Measurements from ENCODE around the gene NRN1.
"Not testable (repeated sequence)": the region's sequence is repeated elsewhere in the genome, so short reads cannot be mapped to it uniquely, and the experiment has no call there.

NRN1 gene

DNA sequence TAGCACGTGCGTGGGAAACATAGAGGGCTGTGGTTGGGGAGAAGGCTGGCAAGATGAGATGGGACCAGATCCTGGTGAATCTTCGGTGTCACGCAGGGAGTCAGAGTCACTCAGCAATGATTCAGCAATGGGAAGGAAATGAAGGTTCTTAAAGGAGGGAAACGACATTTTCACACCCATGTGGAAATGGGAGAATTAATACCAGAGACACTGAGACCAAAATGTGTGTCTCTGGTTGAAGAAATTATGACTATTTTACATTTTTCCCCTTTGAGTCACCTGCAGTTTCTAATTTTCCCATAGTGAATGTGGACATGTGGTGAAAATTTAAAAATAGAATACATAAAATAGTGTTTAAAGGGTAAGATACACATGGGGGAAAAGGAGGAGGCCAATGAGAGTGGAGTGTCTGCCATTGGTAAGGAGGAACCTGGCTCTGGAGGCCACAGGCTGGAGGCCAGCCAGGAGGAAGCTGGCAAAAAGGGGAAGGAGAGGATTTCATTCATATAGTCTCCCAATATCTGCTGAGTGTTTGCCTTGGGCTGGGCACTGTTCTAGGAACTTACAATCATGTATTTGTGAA is 17.5 kb downstream of the NRN1 start:
- in situ Hi-C loops (cut with MboI; ENCODE audit: low pct_unique_long_range_greater_than_20kb, low sequenced_read_pairs): no loop called here
- peak; percentile 72 for DNase-seq

DNA sequence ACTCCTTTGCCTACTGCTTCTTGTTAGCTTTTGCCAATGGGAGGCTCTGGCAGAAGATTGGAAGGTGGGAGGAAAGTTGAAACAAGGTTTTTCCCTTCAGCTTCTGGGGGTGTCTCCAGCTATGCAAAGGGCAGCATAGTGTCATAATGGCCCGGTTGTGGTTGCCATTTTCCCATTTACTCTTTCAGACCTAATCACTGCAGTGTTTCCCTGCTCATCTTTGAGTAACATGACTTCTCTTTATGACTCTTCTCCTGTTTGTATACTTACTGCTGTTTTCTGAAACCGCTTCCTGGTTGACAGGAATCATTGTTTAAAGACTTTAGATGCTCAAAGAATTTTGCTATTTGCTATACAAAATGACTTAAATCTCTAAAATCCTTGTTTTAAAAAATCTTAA is 19.9 kb downstream of the NRN1 start:
- in situ Hi-C loops (cut with MboI; ENCODE audit: low pct_unique_long_range_greater_than_20kb, low sequenced_read_pairs): no loop called here
- no peak for DNase-seq

DNA sequence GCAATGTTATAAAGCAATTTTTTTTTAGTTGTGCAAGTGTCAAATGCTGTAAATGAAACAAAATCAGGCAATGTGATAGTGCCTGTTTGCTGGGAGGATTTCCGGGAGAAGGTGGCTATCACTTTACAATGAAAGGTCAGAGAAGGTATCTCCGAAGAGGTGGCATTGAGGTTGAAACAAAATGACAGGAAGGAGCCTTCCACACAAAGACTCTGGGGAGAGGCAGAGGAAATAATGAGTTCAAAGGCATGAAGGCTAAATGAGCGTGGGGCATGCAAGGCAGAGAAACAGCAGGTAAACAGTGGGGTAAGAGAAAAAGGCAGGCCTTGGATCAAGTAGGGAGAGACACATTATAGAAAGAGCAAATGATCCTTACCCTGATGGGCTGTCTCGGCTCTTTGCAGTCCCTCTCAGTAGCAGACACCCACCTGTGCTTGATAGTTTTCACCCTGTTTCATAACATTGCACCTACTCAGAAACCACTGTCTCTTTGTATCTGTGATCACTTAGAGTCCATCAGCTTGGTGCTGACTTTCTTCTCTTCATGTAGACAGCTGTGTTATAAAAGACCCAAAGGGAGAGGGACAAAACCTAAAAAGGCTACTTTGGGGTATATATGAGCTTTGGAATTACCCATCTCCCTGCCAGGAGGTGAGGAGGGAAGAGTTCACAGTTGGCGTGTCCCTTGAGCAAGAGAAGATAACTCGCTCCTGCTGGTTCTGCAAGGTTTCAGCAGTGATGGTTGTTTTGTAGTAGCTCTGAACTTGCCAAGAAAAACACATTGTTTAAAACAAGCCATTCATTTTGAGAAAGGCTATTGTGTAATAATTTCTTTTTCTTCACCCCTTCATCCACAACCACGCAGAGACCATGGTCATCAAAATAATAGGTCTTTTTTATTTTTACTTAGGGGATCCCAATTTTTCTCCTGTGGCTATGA is 22.3 kb downstream of the NRN1 start:
- in situ Hi-C loops (cut with MboI; ENCODE audit: low pct_unique_long_range_greater_than_20kb, low sequenced_read_pairs): no loop called here
- no peak for DNase-seq

DNA sequence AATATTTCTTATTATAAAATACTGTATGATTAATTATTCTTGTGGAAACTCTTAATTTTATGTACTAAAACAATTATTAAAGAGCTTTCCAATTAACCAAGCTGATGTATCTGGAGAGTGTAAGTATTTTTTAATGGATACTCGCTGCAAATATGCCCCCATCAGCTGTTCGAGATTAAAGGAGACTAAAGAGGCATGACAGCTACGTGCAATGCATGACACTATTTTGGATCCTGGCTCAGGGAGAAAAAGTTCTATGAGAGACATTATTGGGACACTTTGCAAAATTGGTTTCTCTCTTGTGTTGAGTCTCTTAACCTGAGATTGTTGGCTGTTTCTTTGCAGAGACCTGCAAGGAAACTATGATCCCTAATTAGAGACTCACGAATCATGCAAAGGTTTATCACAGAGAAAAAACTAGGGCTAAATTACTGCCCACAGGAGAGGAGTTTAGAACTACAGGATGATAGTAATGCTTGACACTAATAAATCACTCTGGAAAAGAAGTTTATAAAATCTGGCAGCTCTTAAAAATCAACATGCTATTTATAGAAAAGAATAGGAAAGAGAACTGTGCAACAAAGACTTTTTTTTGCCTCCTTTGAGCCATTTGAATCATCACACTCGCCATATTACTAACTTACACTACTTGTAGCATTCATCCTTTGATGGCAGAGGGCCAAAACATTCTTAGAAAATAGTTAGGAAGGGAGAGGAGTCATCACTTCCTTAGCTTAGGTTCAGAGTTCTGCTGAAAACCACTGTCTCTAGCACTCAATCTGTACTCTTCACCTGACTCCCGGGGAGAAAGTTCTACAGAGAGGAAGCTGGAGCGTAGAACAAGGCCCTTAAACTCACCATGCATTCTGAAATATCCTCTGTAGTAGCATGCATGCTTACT is 25.3 kb downstream of the NRN1 start:
- in situ Hi-C loops (cut with MboI; ENCODE audit: low pct_unique_long_range_greater_than_20kb, low sequenced_read_pairs): no loop called here
- DNase-seq: no peak

DNA sequence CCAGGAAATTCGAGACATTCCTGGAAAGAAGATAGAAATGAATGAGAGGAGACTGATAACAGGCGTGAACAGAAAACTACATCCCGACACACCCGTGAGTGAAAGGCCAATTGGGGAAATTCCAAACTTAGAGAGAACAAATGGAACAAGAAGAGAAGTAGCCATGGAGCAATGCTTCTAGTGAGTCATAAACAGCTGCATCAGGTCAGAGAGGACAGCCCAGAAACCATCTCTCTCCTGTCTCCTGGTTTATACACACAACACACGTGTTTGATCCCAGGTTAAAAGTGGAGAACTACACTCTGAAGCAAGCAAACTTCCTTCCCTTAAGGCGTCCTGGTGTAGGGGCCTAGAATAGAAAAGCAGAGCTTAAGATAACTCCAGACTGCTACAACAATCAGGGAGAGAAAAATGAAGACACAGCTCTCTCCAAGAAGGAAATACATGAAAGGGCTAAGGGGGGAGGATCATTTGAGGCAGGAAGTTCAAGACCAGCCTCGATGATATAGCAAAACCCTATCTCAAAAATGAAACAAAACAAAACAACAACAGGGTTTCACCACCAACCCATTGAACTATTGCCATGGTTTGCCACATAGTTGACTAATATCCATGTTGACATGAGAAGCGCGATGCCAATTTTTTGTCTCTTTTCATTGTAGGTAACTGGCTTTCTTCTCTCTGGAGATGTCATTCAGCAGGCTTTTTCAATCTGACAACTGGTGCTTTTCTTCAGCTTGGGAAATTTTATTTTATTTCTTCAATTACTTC is 26.9 kb downstream of the NRN1 start:
- in situ Hi-C loops (cut with MboI; ENCODE audit: low pct_unique_long_range_greater_than_20kb, low sequenced_read_pairs): no loop called here

DNA sequence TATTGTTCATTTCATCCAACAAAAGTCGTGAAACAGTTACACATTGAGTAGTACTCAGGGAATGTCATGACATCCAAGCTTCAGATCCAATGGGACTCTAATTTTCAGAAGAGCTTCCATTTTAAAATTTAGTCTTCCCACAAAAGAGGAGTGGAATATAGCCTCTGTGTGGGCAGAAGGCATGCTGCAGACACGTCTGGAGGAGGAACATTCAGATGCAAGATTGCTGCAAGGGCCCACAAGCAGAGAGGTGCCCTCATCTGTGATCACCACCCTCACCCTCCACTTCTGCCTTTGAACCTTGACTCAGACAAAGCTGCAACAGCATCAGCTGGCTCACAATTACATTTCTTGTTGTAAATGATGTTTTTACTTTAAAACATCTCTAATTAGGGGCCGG is 29.9 kb downstream of the NRN1 start:
- DNase-seq: no peak
- in situ Hi-C loops (cut with MboI; ENCODE audit: low pct_unique_long_range_greater_than_20kb, low sequenced_read_pairs): no loop called here

More for the DNA sequence above, 26.9 kb downstream of the NRN1 start:
- DNase-seq: no peak

DNA sequence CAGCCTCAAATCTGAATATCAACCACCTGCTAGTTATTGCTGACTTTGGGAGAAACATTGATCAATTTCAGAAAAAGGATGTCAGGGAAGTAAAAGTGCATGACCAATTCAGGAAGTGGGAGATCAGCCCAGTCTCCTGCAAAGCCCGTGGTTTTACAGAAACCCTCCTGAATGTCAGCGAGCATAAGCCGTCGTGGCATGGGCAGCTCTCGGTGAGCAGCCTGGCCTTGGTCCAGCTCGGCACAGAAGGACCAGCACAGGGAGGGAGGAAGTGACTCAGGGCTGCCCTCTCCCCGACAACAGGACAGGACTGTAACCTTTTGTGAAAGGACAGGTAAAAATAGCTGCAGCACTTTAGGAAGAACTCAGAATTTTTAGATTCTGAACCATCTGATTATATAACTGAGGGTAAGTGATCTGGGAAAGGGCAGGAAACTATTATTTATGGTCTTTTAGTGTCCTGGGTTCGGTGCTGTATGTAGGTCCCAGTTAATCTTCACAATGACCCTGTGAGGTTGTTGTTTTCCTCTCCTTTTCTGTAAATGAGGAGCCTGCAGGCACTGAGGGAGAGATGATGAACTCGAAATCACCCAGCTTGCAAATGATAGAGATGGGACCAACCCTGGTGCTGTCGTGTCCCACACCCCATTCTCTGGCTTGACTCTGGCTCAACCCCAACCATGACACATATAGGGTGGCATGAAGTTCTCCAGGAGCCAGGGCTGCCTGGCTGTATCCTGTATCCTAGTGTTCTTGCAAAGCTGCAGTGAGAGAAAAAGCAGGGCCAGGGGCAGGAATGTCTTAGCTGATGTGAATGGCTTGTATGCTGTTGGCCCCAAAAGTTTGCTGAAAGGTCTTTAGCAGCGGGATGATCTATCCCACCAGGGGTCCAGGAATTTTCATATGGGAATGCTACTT is 37.6 kb downstream of the NRN1 start:
- in situ Hi-C loops (cut with MboI; ENCODE audit: low pct_unique_long_range_greater_than_20kb, low sequenced_read_pairs): no loop called here
- peak; percentile 41 for DNase-seq

DNA sequence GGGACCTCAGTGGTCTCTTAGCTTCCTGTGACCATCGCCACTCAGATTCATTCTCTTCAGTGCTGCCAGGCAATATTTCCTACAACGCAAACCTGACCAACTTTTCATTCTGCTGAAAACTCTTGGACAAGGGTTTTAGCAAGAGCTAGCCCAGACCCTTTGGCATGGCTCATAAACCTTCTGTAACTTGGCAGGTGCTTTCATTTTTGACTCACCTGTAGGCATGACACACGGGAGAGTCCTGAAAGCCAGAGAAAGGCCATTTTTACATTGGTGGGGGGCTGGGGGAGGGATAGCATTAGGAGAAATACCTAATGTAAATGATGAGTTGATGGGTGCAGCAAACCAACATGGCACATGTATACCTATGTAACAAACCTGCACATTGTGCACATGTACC is 38.7 kb downstream of the NRN1 start:
- in situ Hi-C loops (cut with MboI; ENCODE audit: low pct_unique_long_range_greater_than_20kb, low sequenced_read_pairs); DNase-seq: not testable (repeated sequence)

DNA sequence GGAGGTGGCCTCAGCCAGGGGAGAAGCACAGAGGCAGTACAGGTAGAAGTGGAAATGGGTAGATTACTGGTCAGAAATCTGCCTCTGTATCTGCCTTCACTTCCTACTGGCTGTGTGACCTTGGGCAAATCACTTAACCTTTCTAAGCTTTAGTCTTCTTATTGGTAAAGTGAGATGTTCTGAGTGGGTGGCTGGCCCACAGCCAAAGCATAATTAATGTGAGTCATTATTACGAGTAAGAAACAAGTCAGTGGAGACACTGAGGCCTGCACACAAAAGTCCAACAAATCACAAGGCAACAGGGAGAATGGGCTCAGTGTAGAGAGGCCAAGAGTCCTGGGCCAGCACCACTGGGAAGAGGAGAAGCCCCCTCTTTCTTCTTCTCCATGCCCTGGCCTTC is 39.1 kb downstream of the NRN1 start:
- no peak for DNase-seq
- in situ Hi-C loops (cut with MboI; ENCODE audit: low pct_unique_long_range_greater_than_20kb, low sequenced_read_pairs): no loop called here

DNA sequence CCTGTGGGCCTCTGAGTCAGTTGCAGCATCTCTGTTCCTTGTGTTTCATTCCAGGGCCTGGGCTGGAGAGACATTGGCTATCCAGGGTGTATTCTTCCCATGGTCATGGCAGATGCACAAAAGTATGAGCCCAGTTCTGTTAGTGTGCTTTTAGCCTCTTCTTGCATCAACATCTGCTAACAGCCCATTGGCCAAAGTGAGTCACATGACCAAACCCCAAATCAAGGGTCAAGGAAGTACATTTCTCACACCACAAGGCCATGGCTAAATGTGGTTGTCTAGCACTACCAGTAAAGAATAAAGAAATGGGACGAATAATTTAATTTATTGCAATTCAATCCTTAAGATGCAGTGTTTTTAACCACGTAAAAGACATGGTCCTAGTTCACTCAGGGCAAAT is 43.9 kb downstream of the NRN1 start:
- no peak for DNase-seq

DNA sequence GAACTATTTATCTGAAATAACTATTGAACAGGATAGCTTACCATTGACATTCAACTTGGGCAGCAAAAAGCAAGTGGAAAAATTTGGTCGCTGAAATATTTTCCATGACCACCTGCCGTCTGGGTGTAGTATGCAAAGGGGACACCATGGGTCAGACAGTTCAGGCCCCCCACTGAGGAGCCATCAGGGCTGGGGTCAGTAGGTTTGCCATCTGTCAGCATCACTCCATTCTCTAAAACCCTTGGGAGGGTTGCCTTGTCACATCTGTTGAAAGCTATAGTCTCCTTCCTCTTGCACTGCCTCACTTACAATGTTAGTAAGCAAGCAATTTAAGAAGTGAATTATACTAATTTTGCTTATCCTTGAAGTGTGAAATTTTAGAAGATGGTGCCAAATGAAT is 44.9 kb downstream of the NRN1 start:
- in situ Hi-C loops (cut with MboI; ENCODE audit: low pct_unique_long_range_greater_than_20kb, low sequenced_read_pairs): no loop called here
- no peak for DNase-seq

More for the DNA sequence above, 43.9 kb downstream of the NRN1 start:
- in situ Hi-C loops (cut with MboI; ENCODE audit: low pct_unique_long_range_greater_than_20kb, low sequenced_read_pairs): no loop called here

DNA sequence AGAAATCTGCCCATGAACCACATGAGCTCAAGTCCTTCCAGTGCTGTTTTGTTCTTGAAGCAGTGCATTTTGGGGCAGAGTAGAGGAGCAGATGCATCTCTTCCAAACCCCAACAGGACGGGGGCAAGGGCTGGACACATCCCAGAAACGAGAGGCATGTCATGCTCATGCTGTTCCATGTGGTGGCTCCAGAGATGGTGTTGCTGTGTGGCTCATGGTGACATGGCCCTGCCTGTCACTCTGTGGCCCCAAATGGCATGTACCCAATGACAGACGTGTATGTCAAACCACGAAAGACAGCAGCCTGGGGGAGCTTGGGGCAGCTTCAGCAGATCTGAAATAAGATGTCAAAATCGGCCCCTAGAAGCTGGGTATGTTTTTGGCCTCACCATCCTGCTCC is 46.3 kb downstream of the NRN1 start:
- DNase-seq: no peak
- in situ Hi-C loops (cut with MboI; ENCODE audit: low pct_unique_long_range_greater_than_20kb, low sequenced_read_pairs): no loop called here

DNA sequence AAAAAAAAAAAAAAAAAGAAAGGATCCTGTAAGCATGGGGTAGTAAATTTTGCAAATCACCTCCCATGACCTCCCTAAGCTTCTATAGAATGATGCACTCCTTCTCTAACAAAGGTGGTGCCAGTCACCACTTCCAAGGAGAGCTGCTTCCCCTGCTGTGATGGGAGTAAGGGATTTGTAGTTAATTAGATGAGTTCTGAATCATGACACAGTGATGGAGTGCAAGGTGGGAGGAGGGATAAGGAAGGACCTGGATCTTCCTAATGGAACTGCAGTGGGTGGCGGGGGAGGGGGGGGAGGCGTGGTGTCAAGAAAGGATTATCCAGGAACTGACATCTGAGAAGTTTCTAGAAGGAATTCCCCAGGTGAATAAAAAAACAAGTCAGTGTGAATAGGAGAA is 47.8 kb downstream of the NRN1 start:
- no peak for DNase-seq
- in situ Hi-C loops (cut with MboI; ENCODE audit: low pct_unique_long_range_greater_than_20kb, low sequenced_read_pairs): no loop called here

DNA sequence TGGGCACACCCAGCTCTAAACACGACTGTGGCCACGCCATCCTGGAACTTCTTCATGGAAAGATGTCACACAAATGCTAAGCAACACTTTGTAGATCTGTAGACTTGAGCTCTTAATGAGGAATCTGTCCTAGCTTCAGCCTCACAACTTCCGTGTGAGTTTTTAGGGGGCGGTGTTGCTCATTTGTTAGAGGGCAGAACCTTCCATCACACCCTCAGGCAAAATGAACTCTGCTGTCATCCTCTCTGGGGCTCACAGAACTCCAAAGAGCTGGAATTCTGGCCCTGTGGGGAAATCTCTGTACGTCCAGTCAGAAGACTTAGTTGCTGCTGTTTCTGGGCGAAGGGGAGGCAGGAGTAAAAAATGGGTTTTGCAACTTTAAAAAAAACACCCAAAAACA is 49.8 kb downstream of the NRN1 start:
- in situ Hi-C loops (cut with MboI; ENCODE audit: low pct_unique_long_range_greater_than_20kb, low sequenced_read_pairs): no loop called here
- DNase-seq: no peak

DNA sequence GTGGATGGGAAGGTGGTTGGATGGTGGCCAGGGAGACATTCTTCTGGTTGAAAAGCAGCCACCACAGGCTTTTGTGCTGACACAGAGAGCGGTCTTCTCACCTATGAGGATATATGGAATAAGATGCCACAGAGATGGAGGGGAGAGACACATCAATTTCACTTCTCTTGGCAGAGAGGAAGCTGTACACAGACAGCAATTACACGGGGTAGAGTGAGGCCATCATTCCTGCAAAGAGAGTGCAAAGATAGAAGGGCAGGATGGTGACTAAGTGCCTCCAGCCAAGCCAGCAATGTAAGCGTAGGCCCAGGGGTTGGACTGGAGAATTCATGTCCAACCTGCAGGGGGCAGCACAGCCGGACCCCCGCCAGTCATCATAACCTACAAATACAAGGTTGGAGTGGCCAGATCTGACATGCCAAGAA is 56.4 kb downstream of the NRN1 start:
- peak; percentile 70 for DNase-seq
- in situ Hi-C loops (cut with MboI; ENCODE audit: low pct_unique_long_range_greater_than_20kb, low sequenced_read_pairs): no loop called here
